Measurements from ENCODE around the gene ARL6IP4.

ARL6IP4 gene

DNA sequence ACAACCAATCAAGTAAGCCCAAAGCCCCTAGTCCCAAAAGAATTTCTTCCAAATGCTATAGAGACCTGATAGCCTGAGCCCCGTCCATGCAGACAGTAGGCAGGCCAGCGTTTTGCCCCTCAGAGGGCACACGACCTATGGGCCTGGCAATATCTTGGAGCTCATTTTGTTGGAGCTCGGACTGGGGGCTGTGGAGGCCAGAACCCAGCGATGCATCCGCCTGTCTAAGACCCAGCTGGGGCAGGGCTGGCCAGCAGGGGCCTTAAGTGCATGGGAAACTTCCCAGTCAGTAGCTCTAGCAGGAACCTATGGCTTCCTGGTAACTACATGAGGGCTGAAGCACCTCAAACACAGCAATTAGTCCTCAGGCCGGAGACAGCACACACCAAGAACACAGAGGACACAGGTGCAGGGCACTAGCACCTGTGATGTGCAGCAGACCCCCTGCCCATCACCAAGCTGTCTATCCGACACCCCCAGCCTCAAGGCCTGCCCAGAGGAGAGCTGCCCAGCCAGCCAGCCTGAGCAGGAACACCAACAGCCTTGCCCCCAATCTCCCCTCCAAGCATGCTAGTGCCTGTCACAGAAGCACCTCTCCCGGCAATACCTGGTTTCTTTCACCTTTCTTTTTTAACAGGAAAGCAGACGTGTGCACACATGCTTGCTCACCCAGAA, 50.8 kb downstream of the ARL6IP4 start (continued):
- TF ChIP-seq ZNF776 (tag by site-specific recombination; IDR thresholded peaks at IDR 0.05; ENCODE audit: borderline replicate concordance) (no peak), ZNF175 (tag by site-specific recombination; IDR thresholded peaks at IDR 0.05) (no peak), INSM2 (tag by site-specific recombination; IDR thresholded peaks at IDR 0.05) (no peak), SP7 (tag by site-specific recombination; IDR thresholded peaks at IDR 0.05) (no peak), ZNF184 (tag by site-specific recombination; IDR thresholded peaks at IDR 0.05) (no peak), ZNF549 (tag by site-specific recombination; IDR thresholded peaks at IDR 0.05) (no peak), PRDM6 (tag by site-specific recombination; IDR thresholded peaks at IDR 0.05) (no peak), ZNF571 (tag by site-specific recombination; IDR thresholded peaks at IDR 0.05) (no peak)
